HG02623 (cell line): ENCODE results near the gene MGAT5B.
"Not testable (repeated sequence)": the region's sequence is repeated elsewhere in the genome, so short reads cannot be mapped to it uniquely, and the experiment has no call there.

Experiments used
- ATAC-seq: cut with Tn5 transposase; IDR thresholded peaks from one replicate; pipeline ENCODE4 v1.9.1; 2021; ENCODE audit warnings: moderate library complexity; ENCODE audit not compliant: unreplicated experiment

Gene MGAT5B

GRCh38 chr17:76847031-76847430 is 21.2 kb upstream of the MGAT5B start:
- no peak for ATAC-seq

DNA sequence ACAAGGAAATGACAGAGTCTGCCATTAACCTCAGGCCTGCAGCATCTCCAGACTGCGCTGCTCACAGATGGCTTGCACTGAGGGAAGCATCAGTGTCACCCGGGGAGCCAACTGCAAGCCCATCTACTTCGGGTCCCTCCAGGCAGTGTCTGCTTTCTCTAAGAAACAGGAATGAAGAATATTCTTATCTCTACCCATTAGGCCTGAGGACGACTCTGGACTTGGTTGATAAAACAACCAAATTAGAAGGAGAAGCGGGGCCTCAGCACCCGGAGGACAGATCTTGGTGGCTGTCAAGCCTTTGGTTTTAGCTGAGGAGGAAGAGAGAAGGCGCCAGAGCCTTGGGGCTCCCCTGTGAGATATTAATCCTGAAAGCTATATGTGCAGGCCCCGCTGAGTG is 19.5 kb upstream of the MGAT5B start:
- ATAC-seq, result no peak

DNA sequence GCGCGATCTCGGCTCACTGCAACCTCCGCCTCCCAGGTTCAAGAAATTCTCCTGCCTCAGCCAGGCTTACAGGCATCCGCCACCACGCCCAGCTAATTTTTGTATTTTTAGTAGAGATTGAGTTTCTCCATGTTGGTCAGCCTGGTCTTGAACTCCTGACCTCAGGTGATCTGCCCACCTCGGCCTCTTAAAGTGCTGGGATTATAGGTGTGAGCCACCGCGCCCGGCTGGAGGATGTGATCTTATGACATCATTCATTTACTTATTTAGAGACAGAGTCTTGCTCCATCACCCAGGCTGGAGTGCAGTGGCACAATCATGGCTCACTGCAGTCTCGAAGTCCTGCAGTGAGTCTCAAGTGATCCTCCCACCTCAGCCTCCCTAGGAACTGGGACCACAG is 19.0 kb upstream of the MGAT5B start:
- ATAC-seq, result not testable (repeated sequence)

DNA sequence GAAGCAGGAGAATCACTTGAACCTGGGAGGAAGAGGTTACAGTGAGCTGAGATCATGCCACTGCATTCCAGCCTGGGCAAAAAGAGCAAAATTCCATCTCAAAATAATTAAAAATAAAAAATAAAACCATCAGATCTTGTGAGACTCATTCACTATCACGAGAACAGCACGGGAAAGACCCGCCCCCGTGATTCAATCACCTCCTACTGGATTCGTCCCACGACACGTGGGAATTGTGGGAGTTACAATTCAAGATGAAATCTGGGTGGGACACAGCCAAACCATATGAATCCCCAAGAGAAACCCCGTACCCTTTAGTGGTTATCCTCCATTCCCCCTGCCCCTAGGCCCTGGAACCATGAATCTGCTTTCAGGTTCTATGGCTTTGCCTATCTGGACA is 15.4 kb upstream of the MGAT5B start:
- no peak for ATAC-seq

GRCh38 chr17:76855105-76855504 is 13.1 kb upstream of the MGAT5B start:
- no peak for ATAC-seq

GRCh38 chr17:76862079-76862478 is 6.1 kb upstream of the MGAT5B start:
- no peak for ATAC-seq

DNA sequence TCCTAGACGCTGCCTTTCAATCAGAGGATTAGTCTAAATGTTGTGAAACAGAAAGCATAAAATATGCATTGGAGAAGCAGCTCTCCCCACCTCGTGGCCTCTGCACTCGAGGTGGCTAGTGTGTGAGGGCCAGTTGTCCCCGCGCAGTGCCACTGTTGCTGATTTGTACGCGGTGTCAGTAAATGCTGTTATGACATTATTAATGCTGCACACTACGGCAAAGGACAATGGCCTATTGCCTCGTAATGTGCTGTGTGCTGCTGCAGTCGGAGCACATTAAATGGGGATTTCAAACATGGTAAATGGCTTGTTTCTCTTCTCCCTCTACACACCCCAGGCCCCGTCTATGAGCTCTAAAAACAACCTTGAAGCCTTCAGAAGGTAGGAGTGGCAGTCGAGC is 5.7 kb upstream of the MGAT5B start:
- ATAC-seq, result no peak

GRCh38 chr17:76864024-76864423 is 4.2 kb upstream of the MGAT5B start:
- no peak for ATAC-seq

DNA sequence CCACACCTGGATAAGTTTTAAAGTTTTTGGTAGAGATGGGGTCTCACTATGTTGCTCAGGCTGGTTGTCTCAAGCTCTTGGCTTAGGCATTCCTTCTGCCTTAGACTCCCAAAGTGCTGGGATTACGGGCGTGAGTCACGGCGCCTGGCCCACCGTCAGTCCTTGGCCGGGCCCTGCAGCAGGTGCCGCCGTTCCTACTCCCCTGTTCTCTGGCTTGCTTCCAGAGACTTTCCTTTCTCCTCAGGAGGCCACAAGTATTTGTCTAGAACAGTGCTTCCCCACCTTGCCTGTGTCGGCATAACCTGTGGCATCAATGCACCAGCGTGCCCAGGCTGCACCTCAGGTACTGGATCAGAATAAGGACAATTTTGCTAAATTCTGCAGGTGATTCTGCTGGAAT is 3.0 kb upstream of the MGAT5B start:
- no peak for ATAC-seq

DNA sequence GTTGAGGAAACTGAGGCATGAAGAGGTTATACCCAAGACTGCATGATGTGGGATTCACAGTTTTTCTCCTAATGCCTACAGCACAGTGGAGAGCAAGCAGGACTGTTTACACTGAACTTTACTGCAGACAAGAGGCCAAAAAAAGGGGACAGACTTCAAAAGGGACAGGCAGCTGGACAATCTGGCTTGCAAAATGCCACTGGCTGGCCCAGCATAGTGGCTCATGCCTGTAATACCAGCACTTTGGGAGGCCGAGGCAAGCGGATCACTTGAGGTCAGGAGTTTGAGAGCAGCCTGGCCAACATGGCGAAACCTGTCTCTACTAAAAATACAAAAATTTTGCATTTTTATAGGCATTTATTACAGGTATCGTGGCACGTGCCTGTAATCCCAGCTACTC is 2.0 kb upstream of the MGAT5B start:
- ATAC-seq, result no peak

DNA sequence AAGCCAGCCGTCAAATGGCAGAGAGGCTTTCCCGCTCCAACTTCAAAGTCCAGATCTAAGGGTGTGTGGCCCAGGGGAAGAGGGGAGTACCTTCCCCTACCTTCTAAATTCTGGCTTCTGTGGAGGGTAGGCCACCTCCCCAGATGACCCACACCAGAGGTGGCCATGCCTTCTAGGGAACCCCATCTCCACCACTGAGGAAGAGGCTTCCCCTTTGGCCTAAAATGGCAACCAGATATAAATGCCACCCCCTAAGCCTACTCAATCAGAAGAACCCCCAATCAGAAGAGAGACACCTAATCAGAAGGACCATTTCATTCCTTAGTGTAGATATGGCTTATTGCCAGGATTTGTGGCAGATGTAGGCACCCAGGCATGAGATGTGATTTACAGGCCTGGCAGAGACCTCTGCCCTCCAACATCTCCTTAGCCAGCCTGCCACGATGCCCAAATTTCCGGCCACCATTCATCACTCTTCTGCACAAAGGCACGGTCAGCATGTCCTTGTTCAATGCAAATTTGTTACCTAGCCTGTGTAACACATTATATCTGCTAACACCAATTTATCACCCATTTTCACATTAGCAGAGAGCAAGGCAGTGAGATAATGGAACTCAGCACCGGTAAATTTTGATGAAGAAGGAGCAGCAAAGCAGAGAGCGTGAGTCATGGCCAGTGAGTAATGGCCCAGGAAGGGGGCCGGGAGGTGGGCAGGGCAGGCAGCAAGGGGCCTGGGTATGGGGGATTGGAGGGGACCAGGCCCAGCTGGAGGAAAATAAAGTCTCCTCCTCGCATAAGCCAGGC is 1.2 kb upstream of the MGAT5B start:
- no peak for ATAC-seq

DNA sequence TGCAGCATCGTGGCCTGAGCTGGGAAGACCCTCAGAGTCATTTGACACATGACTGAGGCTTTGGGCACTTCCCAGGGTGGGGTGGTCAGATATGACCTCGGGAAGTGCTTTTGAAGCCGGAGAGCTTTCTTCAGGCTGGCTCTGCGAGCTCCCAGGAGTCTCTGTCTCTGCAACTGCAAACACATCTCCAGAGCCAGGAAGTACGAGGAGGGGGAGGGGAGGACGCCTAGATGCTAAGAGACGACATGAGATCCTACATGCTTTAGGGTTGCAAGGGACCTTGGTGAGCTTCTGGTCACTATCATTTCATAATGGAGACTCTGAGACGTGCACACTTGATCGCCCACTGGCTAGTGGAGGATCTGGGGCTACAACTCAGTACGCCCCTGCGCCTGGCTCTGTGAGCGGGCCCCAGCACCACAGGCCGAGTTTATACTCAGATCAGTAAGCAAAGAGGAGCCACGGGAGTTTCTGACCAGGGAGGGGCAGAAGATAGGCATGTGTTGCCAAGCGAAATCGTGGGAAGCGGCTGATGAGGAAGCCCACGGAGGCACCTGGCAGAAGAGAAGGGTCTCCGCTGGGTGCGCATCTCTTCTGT is 527 bp upstream of the MGAT5B start:
- no peak for ATAC-seq

- no peak for ATAC-seq
Observed at GRCh38 chr17:76868669-76869495, 678 bp downstream of the MGAT5B start.

DNA sequence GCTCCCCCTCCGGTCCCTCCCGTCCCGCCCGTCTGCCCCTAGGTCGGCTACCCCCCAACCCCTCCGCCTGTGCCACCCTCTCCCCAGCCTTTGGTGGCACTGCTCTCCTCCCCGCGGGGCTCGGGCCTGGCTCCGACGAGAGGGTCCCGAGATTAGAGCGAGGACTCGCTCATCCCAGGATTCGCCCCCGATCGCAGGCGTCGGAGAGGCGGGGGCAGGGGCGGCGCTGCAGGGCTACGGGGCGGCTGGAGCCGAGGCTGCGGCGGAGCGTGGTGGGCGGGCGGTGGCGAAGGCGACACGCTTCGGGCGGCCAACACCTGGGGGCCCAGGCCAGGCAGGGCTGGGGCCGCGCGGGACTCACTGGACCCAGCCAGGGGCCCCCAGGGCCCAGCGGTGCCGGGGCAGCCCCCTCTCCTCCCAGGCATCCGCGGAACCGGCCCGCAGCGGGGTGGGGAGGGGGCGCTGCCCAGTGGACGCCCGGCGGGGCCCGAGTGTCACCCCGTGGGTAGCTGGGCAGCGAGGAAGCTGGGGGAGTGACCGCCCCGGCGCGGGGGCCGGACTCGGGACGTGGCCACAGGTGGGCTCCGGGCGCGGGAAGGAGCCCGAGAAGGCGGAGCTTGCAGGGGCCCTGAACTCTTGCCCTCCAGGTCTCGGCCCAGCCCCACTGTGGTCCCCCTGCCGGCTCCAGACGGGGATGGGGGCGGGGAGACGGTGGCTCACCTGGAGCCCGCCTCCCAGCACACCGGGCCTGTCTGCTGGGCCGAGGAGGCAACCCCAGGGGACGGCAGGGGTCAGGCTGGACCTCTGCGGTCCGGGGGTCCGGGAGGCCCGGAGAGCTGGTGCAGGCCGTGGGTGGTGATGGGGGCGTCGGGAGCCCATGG is 1.5 kb downstream of the MGAT5B start:
- no peak for ATAC-seq

DNA sequence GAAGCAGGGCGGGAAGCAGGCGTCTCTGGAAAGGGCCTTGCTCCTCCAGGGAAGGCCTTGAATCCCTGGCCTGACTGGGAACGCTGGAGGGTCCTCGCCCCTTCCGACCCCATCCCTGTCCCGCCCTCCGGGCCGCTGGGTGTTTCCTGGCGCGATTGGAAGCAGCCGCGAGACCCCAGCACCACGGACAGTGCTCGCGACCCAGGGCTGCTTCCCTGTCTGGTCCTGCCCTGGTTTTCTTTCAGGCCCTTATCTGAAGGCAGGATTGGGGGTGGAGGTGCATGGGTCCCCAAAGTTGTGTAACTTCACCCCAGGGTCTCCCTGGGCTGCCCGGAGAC is 2.1 kb downstream of the MGAT5B start:
- ATAC-seq, result no peak

GRCh38 chr17:76871668-76872067 is 3.5 kb downstream of the MGAT5B start:
- ATAC-seq, result no peak

GRCh38 chr17:76872221-76872873 is 4.1 kb downstream of the MGAT5B start:
- ATAC-seq, result no peak

DNA sequence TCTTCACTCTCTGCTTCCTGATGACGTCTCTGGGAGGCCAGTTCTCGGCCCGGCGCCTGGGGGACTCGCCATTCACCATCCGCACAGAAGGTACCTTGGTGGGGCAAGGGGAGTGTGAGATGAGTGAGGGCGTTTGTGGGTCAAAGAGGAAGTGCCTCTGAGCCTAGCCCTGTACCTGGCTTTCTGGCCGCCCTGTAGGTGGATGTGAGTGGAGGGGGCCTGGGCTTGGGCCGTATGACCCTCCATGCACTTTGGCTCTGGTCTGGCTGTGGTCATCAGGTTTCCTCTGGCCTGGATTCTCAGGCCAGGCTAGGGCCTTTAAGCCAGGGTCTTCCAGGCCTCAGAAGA is 4.6 kb downstream of the MGAT5B start:
- ATAC-seq, result no peak

DNA sequence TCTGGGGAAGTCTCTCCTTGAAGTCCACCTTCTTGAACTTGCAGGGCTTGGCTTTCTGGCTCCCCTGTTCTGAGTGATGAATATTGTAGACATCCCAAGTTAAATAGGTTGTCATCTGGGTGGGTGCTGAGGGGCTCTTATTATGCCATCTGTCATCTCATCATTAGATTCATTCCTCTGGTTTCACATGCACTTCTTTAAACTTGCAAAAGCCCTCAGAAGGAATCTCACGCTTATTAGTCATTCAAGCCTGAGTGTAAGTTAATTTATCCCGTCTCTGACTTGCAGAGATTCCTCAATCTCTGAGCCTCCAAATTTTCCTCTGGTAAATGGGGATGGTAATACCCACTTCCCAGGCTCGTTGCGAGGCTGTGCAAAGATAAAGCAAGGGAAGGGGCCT is 5.7 kb downstream of the MGAT5B start:
- no peak for ATAC-seq

GRCh38 chr17:76877437-76877836 is 9.2 kb downstream of the MGAT5B start:
- no peak for ATAC-seq

DNA sequence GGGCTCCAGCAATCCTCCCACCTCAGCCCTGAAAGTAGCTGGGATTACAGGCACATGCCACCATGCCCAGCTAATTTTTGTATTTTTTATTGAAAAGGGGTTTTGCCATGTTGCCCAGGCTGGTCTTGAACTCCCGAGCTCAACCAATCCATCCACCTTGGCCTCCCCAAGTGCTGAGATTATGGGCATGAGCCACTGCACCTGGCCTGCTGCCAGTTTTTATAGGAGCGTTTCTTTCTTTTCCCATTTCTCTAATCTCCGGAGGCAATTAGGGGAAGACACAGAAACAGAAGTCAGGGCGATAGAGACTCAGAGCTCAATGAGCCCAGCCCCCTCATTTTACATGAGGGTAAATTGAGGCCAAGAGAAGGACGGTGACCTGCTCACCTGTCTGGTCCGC is 10.4 kb downstream of the MGAT5B start:
- ATAC-seq, result no peak
